Stimulated activated CD8-positive, alpha-beta memory T cell treated with anti-CD3 and anti-CD28 coated beads, Interleukin-12 subunit alpha, Interleukin-12 subunit beta, amount 100 ng/mL, for 24 hours (primary cell): Measurements from ENCODE around the gene PRH2.

Experiments used
- DNase-seq: peaks from one replicate; pipeline ENCODE4 v3.0.0-alpha.2; 2020; ENCODE audit errors: extremely low read depth

The PRH2 gene

DNA sequence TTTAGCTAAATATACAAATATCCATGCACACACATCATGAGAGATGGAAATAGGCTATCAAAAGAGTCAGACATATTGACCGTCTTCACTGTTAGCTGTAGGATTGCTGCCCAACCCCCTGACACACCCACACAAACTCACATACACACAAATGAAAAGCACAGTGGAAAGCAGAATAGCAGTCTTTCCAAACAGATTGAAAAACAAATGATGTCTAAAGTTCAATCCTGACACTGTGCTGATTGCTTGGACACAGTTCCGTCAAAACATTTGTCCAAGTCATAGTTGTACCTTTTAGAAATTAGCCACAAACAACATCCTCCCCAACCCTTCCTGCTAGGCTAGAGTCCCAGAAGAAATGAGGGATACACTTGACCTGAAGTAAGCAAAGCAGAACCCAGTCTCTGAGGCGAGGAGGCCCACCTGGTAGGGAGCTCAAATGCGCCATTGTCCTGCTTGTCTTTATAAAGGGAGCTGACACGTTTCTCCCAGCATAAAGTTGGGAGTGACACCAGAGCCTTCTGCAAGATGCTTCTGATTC is at the start of gene PRH2:
Gene PRH2 (plus strand): TSS at position 491 of the 541 bp plus-strand sequence. CDS start 38 bp downstream, at position 529.
- no peak for DNase-seq

- no peak for DNase-seq
Observed at GRCh38 chr12:10884086-10884725, 44.8 kb upstream of the PRH2 start, which contains the start of gene PRH1. Gene PRH1, minus strand, starts transcription at chr12:10884255. Its CDS starts 38 bp downstream, at chr12:10884217.

DNA sequence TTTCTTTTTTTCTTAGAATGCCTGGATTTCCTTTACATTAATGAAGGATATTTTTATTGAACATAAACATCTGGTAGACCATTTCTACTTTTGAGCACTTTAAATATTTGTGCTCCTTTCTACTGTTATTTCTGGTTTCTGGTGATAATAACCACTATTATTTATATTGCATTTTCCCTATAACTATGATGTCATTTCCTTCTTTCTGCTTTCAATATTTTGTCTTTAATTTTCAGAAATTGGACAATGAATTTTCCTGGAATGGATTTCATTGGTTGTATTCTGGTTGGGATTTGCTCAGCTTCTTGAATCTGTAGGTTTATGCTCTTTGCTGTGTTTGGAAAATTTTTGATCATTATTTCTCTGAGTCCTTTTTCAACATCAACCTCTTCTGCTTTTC is 39.8 kb upstream of the PRH2 start:
- no peak for DNase-seq

DNA sequence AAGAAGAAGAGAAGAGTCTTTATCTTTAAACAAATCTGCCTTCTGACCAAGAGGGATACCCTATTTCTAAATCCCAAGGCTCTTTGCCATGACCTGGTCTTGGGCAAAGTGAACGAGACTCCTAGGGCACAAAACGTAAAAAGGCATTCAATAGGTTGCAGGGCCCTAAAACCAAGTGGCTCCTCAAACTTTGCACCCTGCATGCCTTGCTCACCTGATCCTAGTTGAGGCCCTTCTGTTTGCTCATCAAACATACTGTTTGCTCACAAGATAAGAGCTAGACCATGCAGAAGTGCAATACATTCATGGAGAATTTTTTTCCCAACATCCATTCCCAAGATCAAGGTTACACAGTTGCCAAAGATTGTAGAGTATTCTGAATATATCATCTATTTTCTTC is 37.1 kb upstream of the PRH2 start:
- DNase-seq, result no peak

DNA sequence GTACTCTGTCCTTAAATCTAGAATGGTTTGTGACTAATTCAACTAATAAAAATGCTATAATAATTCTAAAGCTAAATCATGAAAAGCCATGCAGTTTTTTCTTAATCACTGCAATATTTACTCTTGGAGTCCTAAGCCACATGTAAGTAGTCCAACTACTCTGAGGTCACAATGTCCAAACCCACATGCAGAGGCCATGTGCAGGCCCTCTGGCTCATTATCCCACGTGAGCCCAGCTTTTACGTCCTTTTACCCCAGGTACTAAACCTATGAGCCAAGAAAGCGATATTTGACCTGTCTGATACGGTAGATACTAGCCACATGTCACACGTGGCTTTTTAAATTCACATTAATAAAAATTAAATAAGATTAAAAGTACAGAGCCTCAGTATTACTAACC is 32.2 kb upstream of the PRH2 start:
- no peak for DNase-seq

- no peak for DNase-seq
Observed at GRCh38 chr12:10900530-10900929, 28.5 kb upstream of the PRH2 start.

- DNase-seq, result no peak
Observed at GRCh38 chr12:10900972-10901371, 28.1 kb upstream of the PRH2 start.

- DNase-seq, result no peak
Observed at GRCh38 chr12:10901427-10901826, 27.6 kb upstream of the PRH2 start.

DNA sequence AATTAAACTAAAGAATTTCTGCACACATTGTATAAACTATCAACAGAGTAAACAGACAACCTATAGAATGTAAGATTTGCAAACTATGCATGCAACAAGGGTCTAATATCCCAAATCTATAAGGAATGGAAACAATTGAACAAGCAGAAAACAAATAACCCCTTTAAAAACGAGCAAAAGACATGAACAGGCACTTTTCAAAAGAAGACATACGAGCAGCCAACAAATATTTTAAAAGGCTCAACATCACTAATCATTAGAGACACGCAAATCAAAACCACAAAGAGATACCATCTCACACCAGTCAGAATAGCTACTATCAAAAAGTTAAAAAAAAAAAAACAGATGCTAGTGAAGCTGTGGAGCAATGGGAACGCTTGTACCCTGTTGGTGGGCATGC is 24.4 kb upstream of the PRH2 start:
- no peak for DNase-seq

DNA sequence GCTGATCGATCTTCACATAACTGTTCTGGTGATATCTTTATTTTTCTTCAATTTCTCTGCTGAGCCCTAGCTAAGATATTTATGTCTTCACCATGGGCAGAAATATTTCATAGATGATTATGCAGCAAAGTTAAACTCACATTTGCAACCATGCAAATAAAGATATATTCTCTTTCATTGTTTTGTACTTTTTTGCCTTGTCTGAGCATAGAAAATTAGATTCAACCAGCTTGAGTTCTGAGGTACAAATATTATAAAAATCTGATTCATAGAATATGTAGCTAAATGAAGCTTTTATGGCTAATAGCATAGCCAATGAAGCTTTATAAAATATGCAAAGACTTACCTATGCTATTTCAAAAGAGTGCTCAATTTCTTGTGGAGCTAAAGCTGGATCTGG is 19.6 kb upstream of the PRH2 start, which contains the start of gene TAS2R13:
Gene TAS2R13 (minus strand): TSS at position 101 of the 400 bp plus-strand sequence. CDS start 264 bp downstream, outside the sequence.
- DNase-seq, result no peak

- no peak for DNase-seq
Observed at GRCh38 chr12:10910380-10910779, 18.7 kb upstream of the PRH2 start.

DNA sequence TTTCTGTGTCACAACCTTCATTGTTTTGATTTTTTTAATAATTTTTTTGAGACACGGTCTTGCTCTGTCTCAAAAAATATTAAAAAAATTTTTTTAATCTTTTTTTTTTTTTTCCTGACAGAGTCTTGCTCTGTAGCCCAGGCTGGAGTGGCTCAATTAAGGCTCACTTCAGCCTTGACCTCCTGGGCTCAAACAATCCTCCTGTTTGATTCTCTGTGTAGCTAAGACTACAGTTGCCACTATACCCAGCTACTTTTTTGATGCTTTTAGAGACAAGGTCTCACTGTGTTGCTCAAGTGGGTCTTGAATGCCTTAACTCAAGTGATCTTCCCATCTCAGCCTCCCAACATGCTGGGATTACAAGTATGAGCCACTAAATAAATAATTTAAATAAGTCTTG is 9.2 kb upstream of the PRH2 start:
- no peak for DNase-seq

GRCh38 chr12:10926269-10926668 is 2.8 kb upstream of the PRH2 start:
- no peak for DNase-seq

DNA sequence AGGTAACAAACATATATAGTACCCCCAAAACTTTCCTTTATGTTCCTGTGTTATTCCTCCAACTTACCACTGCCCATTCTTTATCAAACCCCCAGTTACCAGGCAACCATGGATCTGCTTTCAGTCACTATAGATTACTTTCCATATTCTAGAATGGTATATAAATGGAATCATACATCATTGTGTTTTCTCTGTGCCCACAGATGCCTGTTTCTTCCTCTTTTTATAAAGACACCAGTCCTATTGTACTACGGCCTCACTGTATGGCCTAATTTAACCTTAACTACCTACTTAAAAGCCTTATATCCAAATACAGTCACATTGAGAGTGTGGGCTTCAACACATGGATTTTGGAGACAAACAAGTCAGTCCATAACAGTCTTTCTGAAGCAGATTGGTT is 7.5 kb downstream of the PRH2 start:
- DNase-seq, result no peak

- DNase-seq, result no peak
Observed at GRCh38 chr12:10939163-10939562, 10.1 kb downstream of the PRH2 start, which contains the start of gene TAS2R14. Gene TAS2R14, minus strand, starts transcription at chr12:10939263. Its CDS starts 56 bp downstream, at chr12:10939207.

DNA sequence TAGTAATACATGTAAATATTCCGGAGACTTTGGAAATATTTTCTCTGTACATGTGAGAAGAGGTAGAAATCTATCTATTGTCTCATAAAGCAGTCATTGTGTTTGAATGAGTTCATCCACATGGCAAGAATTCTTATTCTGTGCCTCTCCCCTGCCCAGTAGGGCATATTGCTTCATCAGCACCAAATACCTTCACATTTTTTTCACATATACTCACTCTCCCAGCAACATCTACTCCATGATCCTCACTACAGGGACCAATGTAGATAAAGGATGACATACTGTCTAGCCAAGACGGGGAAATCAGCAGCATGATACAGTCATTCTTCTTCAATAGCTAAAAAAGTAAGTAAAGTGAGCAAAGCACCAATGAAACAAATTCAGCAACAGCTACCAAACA is 11.4 kb downstream of the PRH2 start:
- DNase-seq, result no peak

- DNase-seq, result no peak
Observed at GRCh38 chr12:10941369-10941768, 12.3 kb downstream of the PRH2 start.

DNA sequence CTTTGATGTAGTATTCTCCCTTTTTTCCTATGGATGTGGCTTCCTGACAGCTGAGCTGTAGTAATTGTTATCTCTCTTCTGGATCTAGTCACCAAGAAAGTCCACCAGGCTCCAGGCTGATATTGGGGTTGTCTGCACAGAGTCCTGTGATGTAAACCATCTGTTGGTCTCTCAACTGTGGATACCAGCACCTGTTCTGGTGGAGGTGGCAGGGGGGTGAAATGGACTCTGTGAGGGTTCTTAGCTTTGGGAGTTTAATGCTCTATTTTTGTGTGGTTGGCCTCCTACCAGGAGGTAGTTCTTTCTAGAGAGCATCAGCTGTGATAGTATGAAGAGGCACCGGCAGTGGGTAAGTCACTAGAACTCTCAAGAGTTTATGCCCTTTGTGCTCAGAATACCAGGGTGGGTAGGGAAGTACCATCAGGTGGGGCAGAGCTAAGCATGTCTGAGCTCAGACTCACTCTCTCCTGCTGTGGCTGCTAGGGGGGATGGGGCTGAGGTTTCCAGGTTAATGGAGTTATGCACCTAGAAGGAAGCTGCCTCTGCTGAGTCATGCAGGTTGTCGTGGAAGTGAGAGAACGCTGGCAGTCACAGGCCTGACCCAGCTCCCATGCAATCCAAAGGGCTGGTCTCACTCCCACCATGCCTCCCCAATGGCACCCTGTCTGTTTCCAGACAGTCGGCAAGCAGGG is 13.0 kb downstream of the PRH2 start:
- no peak for DNase-seq

- DNase-seq, result no peak
Observed at GRCh38 chr12:10943167-10943566, 14.1 kb downstream of the PRH2 start.

DNA sequence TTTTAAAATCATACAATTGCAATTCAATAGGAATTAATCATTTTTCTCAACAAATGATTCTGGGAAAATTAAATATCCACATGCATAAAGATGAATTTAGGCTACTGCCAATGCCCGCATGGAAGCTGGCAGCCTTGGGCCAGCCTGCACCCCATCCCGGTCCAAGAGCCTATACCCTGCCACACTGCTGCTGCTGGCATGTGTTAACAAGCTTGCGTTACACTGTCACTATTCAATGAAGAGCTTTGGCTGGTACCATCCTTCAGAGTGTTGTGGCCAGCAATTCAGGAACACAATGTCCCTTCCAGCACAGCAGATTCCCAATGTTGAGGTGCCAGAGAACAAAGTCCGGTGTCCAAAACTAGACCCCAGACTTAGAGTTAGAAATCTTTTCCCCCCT is 23.6 kb downstream of the PRH2 start:
- no peak for DNase-seq

GRCh38 chr12:10956085-10956484 is 27.0 kb downstream of the PRH2 start:
- DNase-seq, result no peak

GRCh38 chr12:10957741-10958140 is 28.7 kb downstream of the PRH2 start:
- no peak for DNase-seq

- DNase-seq, result no peak
Observed at GRCh38 chr12:10959804-10960203, 30.8 kb downstream of the PRH2 start.
